Measurements from ENCODE around the gene ATP10B.

The ATP10B gene

GRCh38 chr5:160802592-160802991, 49.4 kb downstream of the ATP10B start:
- H3K9me3 ChIP-seq (ENCODE audit: severe bottlenecking), result no peaks in the 10 kb centered on the region
- no peak for TF ChIP-seq CTCF (IDR thresholded peaks at IDR 0.05; ENCODE audit: low read depth, low read length)
- DNase-seq, result no peak

GRCh38 chr5:160800375-160801275, 51.4 kb downstream of the ATP10B start:
- DNase-seq, result no peak
- Histone ChIP-seq H3K9me3 (ENCODE audit: severe bottlenecking) (no peaks in the 10 kb centered on the region), H3K36me3 (no peaks in the 10 kb centered on the region), H3K27me3 (ENCODE audit: insufficient read depth, low read depth, severe bottlenecking) (peaks cover 79% of the 10 kb centered on the region), H3K4me3 (ENCODE audit: low read depth, low read length) (no peak overlapping the region), H3K27ac (no peak overlapping the region)
- no peak for TF ChIP-seq CTCF (IDR thresholded peaks at IDR 0.05; ENCODE audit: low read depth, low read length)

More at GRCh38 chr5:160802592-160802991, 49.4 kb downstream of the ATP10B start:
- Histone ChIP-seq H3K27me3 (ENCODE audit: insufficient read depth, low read depth, severe bottlenecking) (peaks cover 71% of the 10 kb centered on the region), H3K36me3 (no peaks in the 10 kb centered on the region), H3K27ac (no peak overlapping the region), H3K4me3 (ENCODE audit: low read depth, low read length) (no peak overlapping the region)

- Histone ChIP-seq H3K27me3 (ENCODE audit: insufficient read depth, low read depth, severe bottlenecking) (peaks cover 76% of the 10 kb centered on the region), H3K36me3 (no peaks in the 10 kb centered on the region), H3K4me3 (ENCODE audit: low read depth, low read length) (no peak overlapping the region), H3K9me3 (ENCODE audit: severe bottlenecking) (no peaks in the 10 kb centered on the region), H3K27ac (no peak overlapping the region)
- TF ChIP-seq CTCF (IDR thresholded peaks at IDR 0.05; ENCODE audit: low read depth, low read length), result no peak
- DNase-seq, result no peak
These were observed 52.8 kb downstream of the ATP10B start for GRCh38 chr5:160799184-160799583.

- Histone ChIP-seq H3K36me3 (no peaks in the 10 kb centered on the region), H3K4me3 (ENCODE audit: low read depth, low read length) (no peak overlapping the region), H3K9me3 (ENCODE audit: severe bottlenecking) (no peaks in the 10 kb centered on the region), H3K27me3 (ENCODE audit: insufficient read depth, low read depth, severe bottlenecking) (peaks cover 81% of the 10 kb centered on the region), H3K27ac (no peak overlapping the region)
- no peak for DNase-seq
- TF ChIP-seq CTCF (IDR thresholded peaks at IDR 0.05; ENCODE audit: low read depth, low read length), result no peak
These were observed 55.0 kb downstream of the ATP10B start for GRCh38 chr5:160797020-160797419.

GRCh38 chr5:160793530-160793899, 58.5 kb downstream of the ATP10B start:
- Histone ChIP-seq H3K27ac (no peak overlapping the region), H3K27me3 (ENCODE audit: insufficient read depth, low read depth, severe bottlenecking) (peaks cover 79% of the 10 kb centered on the region), H3K9me3 (ENCODE audit: severe bottlenecking) (no peaks in the 10 kb centered on the region), H3K4me3 (ENCODE audit: low read depth, low read length) (no peak overlapping the region), H3K36me3 (no peaks in the 10 kb centered on the region)
- TF ChIP-seq CTCF (IDR thresholded peaks at IDR 0.05; ENCODE audit: low read depth, low read length), result no peak
- no peak for DNase-seq

Measured in WERI-Rb-1 (cell line).